Endothelial cell of umbilical vein (primary cell): Measurements from ENCODE around the gene COA7. TPM values are rescaled to one million over a fixed set of nuclear protein-coding genes. Genes with fewer than 3 reads are reported as not detected.
"Not testable (repeated sequence)": the region's sequence is repeated elsewhere in the genome, so short reads cannot be mapped to it uniquely, and the experiment has no call there.

Experiments used
- BruUV-seq: library from RNA; stranded (reverse); fragments of 400-500 nt; replicated peaks from 2 replicates; lab custom pipeline; 2021; lab: Mats Ljungman, UMichigan
- CTCF ChIA-PET: fragments of 300-600, 350-600 bp; sonication (Branson Sonifier 250); formaldehyde crosslinking; loops from one replicate; lab custom pipeline; 2021; ENCODE audit warnings: antibody characterized with exemption, inconsistent platforms; lab: Charles Lee
- POLR2A ChIA-PET: fragments of 300-600, 350-600 bp; sonication (Branson Sonifier 250); formaldehyde crosslinking; loops from one replicate; lab custom pipeline; 2021; ENCODE audit warnings: antibody characterized with exemption, inconsistent platforms; lab: Charles Lee
- DNase-seq: peaks from one replicate; pipeline ENCODE4 v3.0.0-alpha.2; 2011; ENCODE audit warnings: low read depth, low spot score
- FAIRE-seq: peaks from 2 replicates; lab custom pipeline; 2011; peaks lifted over from hg19 to GRCh38; lab: Jason Lieb, UNC
- H2AFZ ChIP-seq: 2 replicates; pipeline ENCODE4 v1.6.0; 2012; ENCODE audit warnings: low read depth, low read length, control low read depth, inconsistent platforms
- H3K27ac ChIP-seq: 2 replicates; pipeline ENCODE4 v1.5.1; 2011; ENCODE audit warnings: low read depth, mild to moderate bottlenecking, control low read depth, low read length, moderate library complexity; ENCODE audit not compliant: insufficient read depth
- H3K27me3 ChIP-seq, 2 experiments: 2 replicates each; pipeline versions ENCODE4 v1.6.0 to v1.6.1; 2011; ENCODE audit warnings: low read length in 2 of 2, mixed read lengths in 1 of 2; ENCODE audit not compliant: control insufficient read depth in 2 of 2, insufficient read depth in 2 of 2
- H3K36me3 ChIP-seq, 2 experiments: 2 replicates in 1 of 2; 3 replicates in 1 of 2; pipeline ENCODE4 v1.5.1; 2011; ENCODE audit warnings: low read length in 2 of 2, mild to moderate bottlenecking in 1 of 2, moderate library complexity in 1 of 2; ENCODE audit not compliant: control insufficient read depth in 2 of 2, insufficient read depth in 2 of 2; ENCODE audit errors: extremely low read depth in 1 of 2
- H3K4me1 ChIP-seq: 3 replicates; pipeline ENCODE4 v1.5.1; 2011; ENCODE audit warnings: mild to moderate bottlenecking, low read length; ENCODE audit not compliant: control insufficient read depth, insufficient read depth; ENCODE audit errors: extremely low read depth
- H3K4me2 ChIP-seq: 2 replicates; pipeline ENCODE4 v1.6.1; 2011; ENCODE audit warnings: low read length, control low read depth, mixed read lengths; ENCODE audit not compliant: insufficient read depth
- H3K4me3 ChIP-seq, 3 experiments: fragments of 200-600 bp in 1 of 3; sonication (generic), shearing (Covaris generic) in 1 of 3; replicated peaks in 1 of 3; 2 replicates each; pipeline ENCODE4 v1.5.1; 2011 to 2016; ENCODE audit warnings: control low read depth in 3 of 3, low read length in 3 of 3, mild to moderate bottlenecking in 2 of 3, inconsistent platforms in 1 of 3, low read depth in 1 of 3, moderate library complexity in 1 of 3; ENCODE audit not compliant: insufficient read depth in 1 of 3
- H3K79me2 ChIP-seq: 2 replicates; pipeline ENCODE4 v1.6.0; 2012; ENCODE audit warnings: low read length, inconsistent platforms; ENCODE audit not compliant: control insufficient read depth, insufficient read depth
- H3K9ac ChIP-seq: replicated peaks from 2 replicates; pipeline ENCODE3; 2011; ENCODE audit warnings: low read length, control low read depth; ENCODE audit not compliant: insufficient read depth; ENCODE audit errors: extremely low read depth
- H3K9me1 ChIP-seq: replicated peaks from 3 replicates; pipeline ENCODE4 v1.6.0; 2011; ENCODE audit warnings: mild to moderate bottlenecking, low read length; ENCODE audit not compliant: control insufficient read depth, insufficient read depth; ENCODE audit errors: extremely low read depth
- H3K9me3 ChIP-seq: replicated peaks from 2 replicates; pipeline ENCODE4 v1.5.1; 2012; ENCODE audit warnings: low read length, inconsistent platforms; ENCODE audit not compliant: control insufficient read depth, insufficient read depth
- H4K20me1 ChIP-seq: replicated peaks from 2 replicates; pipeline ENCODE3; 2011; ENCODE audit warnings: mild to moderate bottlenecking, low read length; ENCODE audit not compliant: control insufficient read depth, insufficient read depth; ENCODE audit errors: extremely low read depth
- GATA2 ChIP-seq: IDR thresholded peaks from 2 replicates; pipeline ENCODE4 v1.7.0; 2011; ENCODE audit warnings: low read depth, mild to moderate bottlenecking, moderate library complexity, mixed read lengths, low read length; ENCODE audit not compliant: insufficient read length, insufficient read depth
- dilution Hi-C: fragments of 300-500 bp; cut with MboI; formaldehyde crosslinking; loops from one replicate; pipeline ENCODE4 v1.15.0; 2019; ENCODE audit warnings: low sequenced_read_pairs; ENCODE audit not compliant: extremely low pct_ligation_motif_present
- intact Hi-C: fragments of 100-400 bp; cut with micrococcal nuclease; formaldehyde crosslinking; loops from one replicate; pipeline ENCODE4 v1.10.0; 2022
- polyA plus RNA-seq, 4 experiments: library from polyadenylated mRNA; depleted of rRNA in 3 of 4; stranded (reverse) in 3 of 4; unstranded in 1 of 4; fragments of >200 nt; gene quantifications; 2 replicates each; pipeline versions ENCODE4 v1.2.1 to v1.2.3, GENCODE V29; 2011 to 2012; ENCODE audit warnings: missing spikeins in 1 of 4
- total RNA-seq: library from RNA; stranded (reverse); gene quantifications from 2 replicates; pipeline ENCODE4 v1.2.3, GENCODE V29; 2021
- TF ChIP-seq, protein P1 (sequence below): IDR thresholded peaks from 2 replicates; pipeline ENCODE4 v1.6.1; 2011; ENCODE audit not compliant: insufficient read depth, insufficient read length
- TF ChIP-seq, protein P2 (sequence below), 2 donors: IDR thresholded peaks; 1 replicate in 1 of 2; 2 replicates in 1 of 2; pipeline ENCODE4 v1.5.1; 2011; ENCODE audit warnings: low read length in 2 of 2, mild to moderate bottlenecking in 2 of 2, moderate library complexity in 2 of 2, control low read depth in 1 of 2, inconsistent platforms in 1 of 2, low read depth in 1 of 2; ENCODE audit not compliant: insufficient read depth in 1 of 2; ENCODE audit errors: extremely low read depth in 1 of 2

The COA7 gene
- total and polyA plus RNA-seq, 2 donors (not counting 3 experiments of a cell fraction or from before 2014, with no cell fraction given), result 11.7 to 28.6 TPM

DNA sequence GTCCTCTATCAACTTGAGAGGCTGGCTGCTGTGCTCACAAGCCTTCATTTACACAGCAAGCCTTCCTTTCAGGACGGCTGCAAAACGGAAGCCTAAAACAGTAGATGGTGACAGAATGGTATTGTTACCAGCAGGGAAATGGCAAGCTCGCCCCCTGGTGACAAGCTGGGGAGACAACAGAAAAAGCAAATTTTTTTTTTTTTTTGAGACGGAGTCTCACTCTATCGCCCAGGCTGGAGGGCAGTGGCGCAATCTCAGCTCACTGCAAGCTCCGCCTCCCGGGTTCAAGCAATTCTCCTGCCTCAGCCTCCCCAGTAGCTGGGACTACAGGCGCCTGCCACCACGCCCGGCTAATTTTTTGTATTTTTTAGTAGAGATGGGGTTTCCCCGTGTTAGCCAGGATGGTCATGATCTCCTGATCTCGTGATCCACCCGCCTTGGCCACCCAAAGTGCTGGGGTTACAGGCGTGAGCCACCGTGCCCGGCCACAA lies 11.8 kb downstream of the COA7 start:
- H3K9me3 ChIP-seq, result not testable (repeated sequence)
- POLR2A ChIA-PET, result interaction anchor here (1.0 kb wide), 1 partner anchor 133 kb away, joined by 3 read pairs; no protein-coding TSS in a partner anchor

DNA sequence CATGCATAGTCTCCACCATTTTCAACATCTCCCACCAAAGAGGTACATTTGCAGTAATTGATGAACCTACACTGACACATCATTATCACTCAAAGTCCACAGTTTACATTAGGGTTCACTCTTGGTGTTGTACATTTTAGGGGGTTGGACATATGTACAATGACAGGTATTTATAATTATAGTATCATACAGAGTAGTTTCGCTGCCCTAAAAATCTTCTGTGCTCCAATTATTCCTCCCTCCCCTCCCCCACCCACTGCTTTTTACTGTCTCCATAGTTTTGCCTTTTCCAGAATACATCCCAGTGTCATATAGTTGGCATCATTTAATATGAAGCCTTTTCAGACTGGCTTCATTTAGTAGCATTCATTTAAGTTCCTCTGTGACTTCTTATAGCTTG lies 13.6 kb downstream of the COA7 start:
- no peak overlapping the region for H3K4me3 ChIP-seq
- TF ChIP-seq GATA2, result no peak
- TF ChIP-seq, protein P1, sequence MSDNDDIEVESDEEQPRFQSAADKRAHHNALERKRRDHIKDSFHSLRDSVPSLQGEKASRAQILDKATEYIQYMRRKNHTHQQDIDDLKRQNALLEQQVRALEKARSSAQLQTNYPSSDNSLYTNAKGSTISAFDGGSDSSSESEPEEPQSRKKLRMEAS, result no peak
- peaks cover 9 to 13% of the 10 kb centered on the region in 2 experiments for H3K36me3 ChIP-seq
- H2AFZ ChIP-seq, result no peak overlapping the region
- no peaks in the 10 kb centered on the region for H3K27me3 ChIP-seq
- ChIA-PET CTCF (interaction anchor here (1.1 kb wide), 1 partner anchor 57 kb away, joined by 3 read pairs; no protein-coding TSS in a partner anchor), POLR2A (no interaction called here)
- dilution Hi-C loops (no loop called here), intact Hi-C loops (no loop called here)
- H3K27ac ChIP-seq, result no peak overlapping the region
- H3K4me1 ChIP-seq, result no peaks in the 10 kb centered on the region
- H3K4me2 ChIP-seq, result no peak overlapping the region
- H3K9me3 ChIP-seq, result no peaks in the 10 kb centered on the region
- H3K9me1 ChIP-seq, result no peaks in the 10 kb centered on the region
- FAIRE-seq, result no peak
- no peak for DNase-seq
- no peaks in the 10 kb centered on the region for H3K79me2 ChIP-seq
- H3K9ac ChIP-seq, result no peak overlapping the region
- BruUV-seq, result no TSS peak
- H4K20me1 ChIP-seq, result no peaks in the 10 kb centered on the region

More for the DNA sequence above, 11.8 kb downstream of the COA7 start:
- peaks cover 9 to 13% of the 10 kb centered on the region in 2 experiments for H3K36me3 ChIP-seq
- intact Hi-C loops, result loop anchor here (1.0 to 5.0 kb wide), 6 partner anchors 134 to 559 kb away; partner anchors contain the start of genes ORC1, PRPF38A and ZFYVE9
- FAIRE-seq, result peak; percentile 71
- H3K27ac ChIP-seq, BruUV-seq, dilution Hi-C loops, H3K4me1 ChIP-seq, H3K9me1 ChIP-seq, H3K4me2 ChIP-seq, H3K79me2 ChIP-seq, H3K9ac ChIP-seq, H3K27me3 ChIP-seq, H2AFZ ChIP-seq, H3K4me3 ChIP-seq, H4K20me1 ChIP-seq: not testable (repeated sequence)
- CTCF ChIA-PET, result interaction anchor here (0.5 to 2.0 kb wide), 37 partner anchors 8 to 682 kb away, joined by 3 to 27 read pairs (median 4); partner anchors contain the start of genes CC2D1B, ORC1, PRPF38A and SHISAL2A
- peak; percentile 71 for DNase-seq
- TF ChIP-seq, protein P2, sequence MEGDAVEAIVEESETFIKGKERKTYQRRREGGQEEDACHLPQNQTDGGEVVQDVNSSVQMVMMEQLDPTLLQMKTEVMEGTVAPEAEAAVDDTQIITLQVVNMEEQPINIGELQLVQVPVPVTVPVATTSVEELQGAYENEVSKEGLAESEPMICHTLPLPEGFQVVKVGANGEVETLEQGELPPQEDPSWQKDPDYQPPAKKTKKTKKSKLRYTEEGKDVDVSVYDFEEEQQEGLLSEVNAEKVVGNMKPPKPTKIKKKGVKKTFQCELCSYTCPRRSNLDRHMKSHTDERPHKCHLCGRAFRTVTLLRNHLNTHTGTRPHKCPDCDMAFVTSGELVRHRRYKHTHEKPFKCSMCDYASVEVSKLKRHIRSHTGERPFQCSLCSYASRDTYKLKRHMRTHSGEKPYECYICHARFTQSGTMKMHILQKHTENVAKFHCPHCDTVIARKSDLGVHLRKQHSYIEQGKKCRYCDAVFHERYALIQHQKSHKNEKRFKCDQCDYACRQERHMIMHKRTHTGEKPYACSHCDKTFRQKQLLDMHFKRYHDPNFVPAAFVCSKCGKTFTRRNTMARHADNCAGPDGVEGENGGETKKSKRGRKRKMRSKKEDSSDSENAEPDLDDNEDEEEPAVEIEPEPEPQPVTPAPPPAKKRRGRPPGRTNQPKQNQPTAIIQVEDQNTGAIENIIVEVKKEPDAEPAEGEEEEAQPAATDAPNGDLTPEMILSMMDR (IDR thresholded peaks at IDR 0.05; ENCODE audit: extremely low read depth in 1 of 2, insufficient read depth in 1 of 2, low read depth in 1 of 2, low read length in 2 of 2), result peak; percentile 65 to 69
